NB4 (cell line): ENCODE data around the gene UBAC2.
A peak's percentile ranks its signal among the peaks of the same experiment; 100 is the strongest.

ENCODE experiments used
- DNase-seq: peaks from one replicate; pipeline ENCODE4 v3.0.0; 2010; ENCODE audit warnings: low read depth
- H3K4me3 ChIP-seq: one replicate; pipeline ENCODE4 v1.5.1; 2011; ENCODE audit warnings: mild to moderate bottlenecking, low read depth, low read length, moderate library complexity
- CTCF ChIP-seq: IDR thresholded peaks from one replicate; pipeline ENCODE4 v1.5.1; 2012; ENCODE audit warnings: low read depth, low read length
- MAX ChIP-seq: IDR thresholded peaks from 2 replicates; pipeline ENCODE4 v1.6.1; 2011; ENCODE audit warnings: low read depth, low read length
- MYC ChIP-seq: IDR thresholded peaks from 2 replicates; pipeline ENCODE4 v1.6.1; 2011; ENCODE audit warnings: low read depth, low read length
- POLR2A ChIP-seq: IDR thresholded peaks from 2 replicates; pipeline ENCODE4 v1.6.1; 2011; ENCODE audit warnings: mild to moderate bottlenecking; ENCODE audit not compliant: insufficient read length; ENCODE audit errors: extremely low read depth

Gene UBAC2

GRCh38 chr13:99162567-99163361, 37.9 kb upstream of the UBAC2 start:
- no peak overlapping the region for H3K4me3 ChIP-seq
- TF ChIP-seq POLR2A = no peak
- no peak for TF ChIP-seq CTCF
- no peak for TF ChIP-seq MAX
- TF ChIP-seq MYC = no peak
- no peak for DNase-seq

GRCh38 chr13:99164226-99164625, 36.4 kb upstream of the UBAC2 start:
- no peak for TF ChIP-seq CTCF
- TF ChIP-seq POLR2A = no peak
- no peak for TF ChIP-seq MAX
- no peak for TF ChIP-seq MYC
- no peak for DNase-seq
- H3K4me3 ChIP-seq = no peak overlapping the region

- TF ChIP-seq MYC (no peak), MAX (no peak), POLR2A (no peak), CTCF (no peak)
- no peak overlapping the region for H3K4me3 ChIP-seq
- DNase-seq = peak; percentile 25
Observed at GRCh38 chr13:99165753-99166587, 34.7 kb upstream of the UBAC2 start.

GRCh38 chr13:99172951-99173350, 27.7 kb upstream of the UBAC2 start:
- no peak overlapping the region for H3K4me3 ChIP-seq
- DNase-seq = no peak
- no peak for TF ChIP-seq POLR2A
- no peak for TF ChIP-seq CTCF
- TF ChIP-seq MAX = no peak
- no peak for TF ChIP-seq MYC

- H3K4me3 ChIP-seq = no peak overlapping the region
- TF ChIP-seq MAX (no peak), POLR2A (no peak), CTCF (no peak), MYC (no peak)
- no peak for DNase-seq
Observed at GRCh38 chr13:99173606-99174005, 27.0 kb upstream of the UBAC2 start.
